CD4-positive, alpha-beta T cell treated with Interleukin-21 for 1 hour (primary cell): Measurements from ENCODE around the gene SNAP25.

Experiments used
- DNase-seq: peaks from one replicate; pipeline ENCODE4 v3.0.0-alpha.2; 2020

Gene SNAP25

DNA sequence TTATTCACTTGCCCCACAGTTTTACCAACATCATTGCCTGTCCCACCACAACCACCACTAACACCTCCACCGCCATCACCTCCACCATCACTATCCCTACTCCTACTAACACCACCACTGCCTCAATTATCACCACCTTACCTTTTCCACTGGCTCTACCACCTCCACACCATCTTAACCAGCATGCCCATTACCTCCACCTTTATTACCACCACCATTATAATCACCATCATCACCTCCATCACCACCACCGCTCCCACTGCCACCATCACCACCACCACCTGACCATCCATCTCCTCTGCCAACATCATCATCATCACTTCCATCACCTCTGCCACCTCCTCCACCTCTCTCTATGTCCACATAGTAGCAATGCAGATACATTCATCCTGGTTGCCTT lies 90.0 kb downstream of the SNAP25 start:
- DNase-seq, result no peak

DNA sequence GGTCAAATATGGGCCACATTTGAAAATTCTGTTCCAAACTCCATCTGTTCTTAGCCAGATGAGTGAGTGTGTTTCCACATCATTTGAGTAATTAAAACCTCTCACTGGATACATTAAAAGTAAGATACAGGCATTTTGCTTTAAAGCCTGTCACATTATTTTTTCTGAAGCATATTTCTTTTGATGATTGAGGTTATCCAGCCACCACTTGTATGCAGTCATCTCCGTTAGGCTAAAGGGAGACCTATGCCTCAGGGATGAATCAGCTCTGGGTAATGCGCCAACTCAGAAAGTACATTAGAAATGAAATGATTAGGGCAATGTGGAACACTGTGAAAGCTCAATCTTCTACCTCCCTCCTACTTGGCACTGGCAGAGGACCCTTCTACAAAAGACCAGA lies 90.7 kb downstream of the SNAP25 start:
- no peak for DNase-seq

DNA sequence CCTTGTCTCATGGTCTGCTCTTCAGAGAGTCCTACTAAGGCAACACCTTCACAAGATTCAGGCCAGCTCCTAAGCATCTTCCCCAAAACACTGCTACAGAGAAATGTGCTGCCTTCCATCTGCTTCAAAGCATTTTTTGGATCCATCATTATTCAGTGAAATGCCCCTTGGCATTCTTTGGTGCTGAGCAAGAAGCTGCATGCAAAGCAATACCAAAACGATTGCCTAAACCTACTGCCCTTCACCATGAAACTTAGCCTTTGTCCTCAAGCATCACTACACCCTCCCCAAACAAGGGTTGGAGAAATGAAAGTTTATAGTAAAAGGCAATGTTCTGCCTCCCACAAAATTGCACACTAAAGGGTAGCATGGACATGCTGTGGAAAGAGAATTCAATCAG lies 93.5 kb downstream of the SNAP25 start:
- no peak for DNase-seq

DNA sequence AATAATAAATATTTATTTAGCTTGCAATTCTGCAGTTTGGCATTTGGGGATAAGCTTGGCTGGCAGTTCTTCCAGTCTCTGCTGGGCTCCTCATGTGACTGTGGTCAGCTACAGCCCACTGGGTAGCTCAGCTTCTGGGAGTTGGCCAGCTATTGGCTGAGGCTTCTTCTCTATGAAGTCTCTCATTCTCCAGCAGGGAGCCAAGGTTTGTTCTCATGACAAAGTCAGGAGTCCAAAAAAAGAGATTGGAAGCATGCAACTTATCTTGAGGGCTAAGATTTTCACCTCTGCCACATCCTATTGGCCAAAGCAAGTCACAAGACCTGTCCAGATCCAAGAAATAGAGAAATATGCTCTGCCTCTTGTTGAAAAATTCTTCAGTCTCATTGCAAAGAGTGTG lies 94.6 kb downstream of the SNAP25 start:
- DNase-seq, result no peak

DNA sequence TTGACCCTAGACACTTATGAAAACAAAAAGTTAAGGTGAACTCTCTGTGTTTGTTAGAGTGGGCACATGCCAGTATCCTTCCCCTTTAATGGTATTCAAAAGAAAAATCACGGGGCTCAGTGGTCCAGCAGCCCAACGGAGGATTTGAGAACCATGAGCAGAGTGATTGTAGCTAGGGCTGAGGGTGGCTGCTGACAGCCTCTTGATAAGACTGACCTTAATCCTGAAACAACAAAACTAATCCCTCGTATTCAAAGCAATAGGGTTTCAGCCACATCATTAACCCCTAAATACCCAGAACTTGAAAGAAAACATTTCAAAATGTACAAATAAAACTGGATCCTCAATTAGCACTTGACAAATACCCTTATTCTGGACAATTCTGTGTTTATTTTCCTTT lies 95.1 kb downstream of the SNAP25 start:
- DNase-seq, result no peak

DNA sequence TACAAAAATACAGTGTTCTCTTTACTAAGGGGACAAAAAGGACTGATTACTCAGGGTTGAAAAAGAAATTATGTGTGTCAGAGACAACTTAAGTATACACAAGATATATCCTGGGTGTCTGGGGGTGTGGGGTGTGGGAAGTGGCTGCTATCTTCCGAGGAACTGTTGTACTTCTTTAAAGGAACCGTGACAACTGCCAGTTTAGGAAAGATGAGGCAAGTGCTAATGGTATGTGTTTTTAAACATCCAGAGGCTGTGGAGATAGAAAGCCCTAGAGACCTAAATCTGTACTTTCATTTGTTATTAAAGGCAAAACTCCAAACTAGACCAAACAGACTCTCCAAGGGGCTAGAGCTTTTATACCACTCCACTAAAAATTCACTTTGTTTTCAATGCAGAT lies 95.6 kb downstream of the SNAP25 start:
- no peak for DNase-seq

DNA sequence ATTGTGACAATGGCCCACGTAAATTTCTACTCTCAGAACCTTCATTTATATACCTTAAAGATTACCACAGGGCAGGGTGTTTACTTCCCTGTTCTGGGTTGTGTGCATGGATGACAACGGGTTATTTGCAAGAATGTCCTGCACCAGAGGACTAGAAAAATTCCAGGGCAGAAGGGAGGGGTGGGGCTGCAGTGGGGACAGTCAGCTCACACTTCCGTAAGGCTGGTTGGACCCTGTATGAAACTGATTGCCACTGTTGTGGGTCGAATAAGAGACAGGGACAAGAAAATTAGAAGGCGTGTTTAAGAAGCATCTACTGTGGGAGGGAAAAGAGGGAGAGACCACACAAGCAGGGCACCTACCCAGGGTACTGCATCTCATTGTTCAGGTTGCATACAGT lies 96.5 kb downstream of the SNAP25 start:
- DNase-seq, result no peak

DNA sequence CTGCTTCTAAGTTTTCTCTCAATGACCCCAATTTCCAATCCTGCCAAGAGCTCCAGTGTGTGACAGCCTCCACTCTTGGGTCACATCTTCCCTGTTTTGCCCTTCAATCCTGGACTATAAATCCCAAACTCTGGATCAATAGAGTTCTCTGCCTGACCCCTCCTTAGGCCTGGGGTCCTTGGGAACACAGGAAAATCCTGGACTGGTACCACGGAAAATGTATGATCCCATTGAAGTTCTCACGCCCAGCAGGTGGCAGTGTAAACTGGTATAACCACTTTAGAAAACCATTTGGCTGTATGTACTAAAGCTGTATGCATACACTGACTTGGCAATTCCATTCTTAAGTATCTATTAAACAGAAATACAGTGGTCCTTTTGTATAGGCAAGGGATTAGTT lies 98.0 kb downstream of the SNAP25 start:
- DNase-seq, result no peak

DNA sequence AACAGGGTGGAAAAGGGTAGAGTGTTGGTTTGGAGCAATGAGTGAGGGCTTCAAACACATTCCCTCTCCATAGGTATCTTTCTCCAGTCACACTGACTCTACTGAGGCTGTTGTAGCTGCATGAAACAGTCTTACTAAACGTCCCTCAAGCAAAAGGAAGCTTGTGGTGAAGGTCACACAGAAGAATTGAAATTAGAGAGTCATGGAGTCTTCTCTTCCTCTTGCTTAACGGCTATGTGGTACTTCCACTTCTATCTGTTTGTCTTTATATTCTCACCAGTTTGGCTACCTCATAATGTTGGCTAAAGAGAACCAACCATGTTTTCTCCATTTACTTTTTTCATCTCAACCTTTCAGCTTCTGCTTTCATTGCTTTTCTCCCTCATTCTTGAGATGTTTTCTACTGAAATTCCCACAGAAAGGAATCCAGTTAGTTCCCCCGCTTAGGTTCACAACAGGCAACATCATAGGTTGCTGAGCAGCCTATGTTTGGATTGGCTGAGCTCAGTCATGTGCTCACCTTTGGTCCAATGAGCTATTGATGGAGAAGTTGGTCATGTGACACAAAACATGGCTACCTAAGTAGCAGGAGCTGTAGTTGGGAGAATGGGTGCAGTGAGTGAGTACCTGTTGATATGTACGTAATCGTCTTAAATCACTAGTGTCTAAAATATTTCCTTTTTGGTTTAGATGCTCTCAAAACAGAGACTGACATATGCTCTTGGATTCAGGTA lies 99.8 kb downstream of the SNAP25 start:
- no peak for DNase-seq

DNA sequence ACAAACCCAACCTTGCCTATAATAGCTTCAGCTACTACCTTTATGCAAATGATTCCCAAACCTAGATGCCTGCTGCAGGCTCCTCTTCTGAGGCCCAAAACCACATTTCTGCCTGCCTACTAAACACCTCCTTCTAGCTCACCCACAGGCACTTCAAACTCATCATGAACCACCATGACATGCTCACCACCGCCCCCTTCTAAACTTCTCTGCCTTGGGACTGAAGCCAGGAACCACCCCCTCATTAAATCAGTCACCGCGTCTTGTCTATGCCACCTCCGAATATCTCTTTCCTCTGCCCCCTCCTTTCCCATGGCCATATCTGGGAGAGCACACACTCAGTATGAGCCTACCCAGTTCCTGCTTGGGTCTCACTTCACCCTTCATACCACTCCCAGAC lies 101.2 kb downstream of the SNAP25 start:
- DNase-seq, result no peak

DNA sequence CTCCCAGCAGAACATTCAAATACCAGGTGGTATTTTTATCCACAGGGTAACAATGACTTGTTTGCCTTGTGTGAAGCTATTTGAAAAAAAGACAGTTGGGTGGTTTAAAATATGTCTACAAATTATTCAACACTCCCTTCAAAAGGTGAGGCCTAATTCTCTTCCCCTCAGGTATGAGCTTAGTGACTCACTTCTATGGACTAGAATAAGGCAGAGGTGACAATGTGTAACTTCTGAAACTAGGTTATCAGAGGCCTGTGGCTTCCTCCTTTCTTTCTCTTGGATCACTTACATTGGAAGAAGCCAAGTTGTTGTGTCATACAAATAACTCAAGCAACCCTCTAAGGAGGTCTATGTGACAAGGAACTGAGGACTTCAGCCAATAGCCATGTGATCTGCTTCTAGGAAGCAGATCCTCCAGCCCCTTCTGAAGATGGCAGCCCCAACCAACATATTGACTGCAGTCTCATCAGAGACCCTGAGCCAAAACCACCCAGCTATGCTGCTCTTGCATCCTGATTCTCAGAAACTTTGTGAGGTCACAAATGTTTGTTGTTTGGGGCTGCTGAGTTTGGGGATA lies 102.6 kb downstream of the SNAP25 start:
- DNase-seq, result no peak

DNA sequence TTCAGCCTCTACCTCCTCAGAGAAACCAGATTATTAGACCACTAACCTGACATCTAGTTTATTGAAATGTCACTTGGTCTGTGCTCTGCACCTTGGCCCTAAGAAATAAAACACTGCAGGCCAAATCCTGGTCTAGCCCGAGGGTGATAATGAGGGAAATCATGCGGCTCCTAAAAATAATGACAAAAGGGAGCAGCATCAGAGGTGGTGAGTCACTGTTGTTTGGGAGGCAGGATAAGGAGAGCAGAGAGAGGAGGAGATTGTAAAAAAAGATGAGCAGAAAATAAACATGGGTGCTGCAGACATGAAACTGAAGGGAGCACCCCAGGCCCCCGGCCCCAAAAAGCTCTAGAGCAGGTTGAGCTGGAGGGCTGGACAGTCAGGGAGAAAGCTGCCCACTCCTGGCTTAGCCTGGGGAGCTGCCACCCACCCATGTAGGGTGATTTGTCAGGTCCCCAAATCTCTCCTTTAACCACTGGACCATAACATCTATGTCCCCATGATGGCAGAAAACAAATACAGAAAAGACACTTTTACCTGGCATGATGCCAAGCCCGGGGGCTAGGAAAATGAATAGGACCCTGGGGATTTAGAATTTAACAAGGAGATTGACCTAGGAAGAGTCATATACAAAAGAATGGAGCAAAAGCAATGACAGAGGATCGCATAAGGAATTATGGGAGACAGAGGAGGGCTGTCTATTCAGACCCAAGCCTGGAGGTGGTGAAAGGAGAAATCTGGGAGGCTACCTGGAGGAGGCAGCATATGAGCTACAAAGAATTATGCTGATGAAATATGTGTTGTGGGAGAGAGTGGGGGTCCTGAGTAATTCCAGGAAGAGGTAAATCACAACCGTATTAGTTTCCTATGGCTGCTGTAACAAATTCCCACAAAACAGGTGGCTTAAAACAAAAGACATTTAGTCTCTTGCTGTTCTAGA lies 103.7 kb downstream of the SNAP25 start:
- no peak for DNase-seq

DNA sequence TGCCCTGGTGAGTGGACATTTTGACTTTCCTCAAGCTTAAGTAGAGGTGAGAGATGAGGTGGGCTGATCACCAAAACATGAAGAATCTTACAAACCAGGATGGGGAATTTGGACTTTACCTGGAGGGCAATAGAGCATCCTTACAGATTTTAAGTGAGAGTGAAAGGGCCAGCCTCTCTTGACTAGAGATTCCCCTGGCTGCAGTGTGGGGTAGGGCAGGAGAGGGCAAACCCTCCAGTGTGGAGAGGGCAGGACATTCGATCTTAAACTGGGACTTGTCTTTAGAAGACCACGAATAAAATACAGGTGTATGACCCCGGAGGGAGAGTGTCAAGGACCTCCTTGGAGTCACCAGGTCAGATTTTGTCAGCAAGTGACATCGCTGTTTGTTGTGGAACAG lies 105.1 kb downstream of the SNAP25 start:
- DNase-seq, result no peak

DNA sequence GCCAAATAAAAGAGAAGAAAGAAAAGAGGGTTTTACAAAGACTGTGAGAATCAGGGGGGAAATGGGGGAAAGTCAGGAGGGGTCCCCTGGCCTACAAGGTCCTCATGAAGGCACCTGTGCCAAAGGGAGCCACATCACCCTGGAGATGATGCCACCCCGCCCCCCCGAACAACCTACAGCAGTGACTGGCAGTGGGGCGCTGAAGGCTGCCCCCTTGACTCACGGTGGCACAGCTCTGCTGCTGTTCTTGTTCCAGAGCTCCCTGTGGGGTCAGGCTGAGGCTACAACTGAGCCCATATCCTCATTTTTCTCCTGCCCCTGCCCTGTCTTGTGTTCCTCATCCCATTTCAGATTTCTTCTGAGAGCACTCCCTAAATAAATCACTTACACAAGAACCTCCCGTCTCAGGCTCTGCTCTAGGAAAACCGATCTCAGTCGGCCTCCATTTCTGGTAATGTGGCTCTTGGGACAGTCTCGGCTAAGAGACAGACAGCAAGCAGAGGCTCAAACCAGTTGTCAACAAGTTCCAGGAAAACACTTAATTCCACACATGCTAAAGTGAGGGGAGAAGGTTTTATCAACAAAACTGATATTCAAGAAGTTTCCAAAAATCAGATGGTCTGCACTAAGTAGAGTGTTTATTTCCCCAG lies 105.7 kb downstream of the SNAP25 start:
- no peak for DNase-seq

DNA sequence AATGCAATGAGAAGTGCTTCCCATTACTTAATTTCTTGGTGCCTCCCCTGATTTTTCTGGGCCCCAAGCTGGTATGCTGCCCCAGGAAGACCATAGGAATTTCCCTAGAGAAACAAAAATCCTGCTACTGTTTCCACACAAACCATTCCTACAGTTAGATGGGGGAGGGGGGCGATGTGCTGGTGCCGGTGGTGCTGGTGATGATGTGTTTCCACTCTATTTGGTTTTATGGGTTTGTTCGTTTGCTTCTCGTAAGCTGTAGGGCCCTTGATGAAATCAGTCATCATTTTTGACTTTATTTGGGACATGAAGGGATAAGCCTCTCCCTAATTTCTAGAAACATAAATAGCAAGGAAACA lies 110.2 kb downstream of the SNAP25 start:
- DNase-seq, result no peak

DNA sequence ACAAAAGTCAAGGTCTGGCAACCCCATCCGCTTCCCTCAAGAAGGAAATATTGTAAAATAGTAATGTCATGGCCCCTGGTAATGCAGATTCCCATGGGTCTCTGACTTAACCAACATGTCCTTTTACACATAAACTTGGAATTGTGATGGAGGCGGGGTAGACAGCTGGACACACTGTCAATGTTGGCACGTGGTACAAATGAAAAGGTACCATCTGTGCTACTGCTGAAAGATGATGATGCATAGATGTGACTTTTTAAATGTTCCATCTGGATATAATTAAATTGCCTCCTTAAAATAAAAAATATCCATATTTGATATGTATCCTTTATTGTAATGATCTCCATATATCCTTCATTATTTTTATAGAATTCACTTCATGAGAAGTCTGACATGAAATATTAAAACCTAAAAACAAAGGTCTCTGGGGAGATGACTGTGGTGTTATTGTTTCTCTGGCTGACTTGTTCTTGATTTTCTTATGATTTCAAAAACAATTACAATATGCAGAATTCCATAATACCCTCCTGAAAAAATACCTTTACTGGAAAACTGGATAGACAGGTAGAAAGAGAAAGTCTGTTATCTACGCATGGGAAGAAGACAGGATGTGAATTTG lies 110.9 kb downstream of the SNAP25 start:
- no peak for DNase-seq

DNA sequence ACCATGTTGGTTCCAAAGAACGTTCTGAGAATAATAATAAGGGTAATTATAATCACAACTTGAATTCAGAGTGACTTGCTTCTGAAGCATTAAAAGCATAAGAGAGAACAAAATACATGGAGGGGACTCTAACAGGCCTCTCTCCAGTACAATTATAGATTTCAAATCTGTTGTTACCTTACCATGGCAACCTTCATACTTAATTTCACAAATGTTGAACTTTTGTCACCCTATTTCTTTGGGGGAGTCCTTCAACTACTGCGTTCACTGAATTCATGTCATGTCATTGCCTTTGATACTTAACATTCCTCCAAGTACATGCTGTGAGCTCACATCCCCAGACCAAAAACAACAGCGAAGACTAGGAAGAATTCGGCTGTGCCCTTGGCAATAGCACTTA lies 111.4 kb downstream of the SNAP25 start:
- DNase-seq, result no peak

DNA sequence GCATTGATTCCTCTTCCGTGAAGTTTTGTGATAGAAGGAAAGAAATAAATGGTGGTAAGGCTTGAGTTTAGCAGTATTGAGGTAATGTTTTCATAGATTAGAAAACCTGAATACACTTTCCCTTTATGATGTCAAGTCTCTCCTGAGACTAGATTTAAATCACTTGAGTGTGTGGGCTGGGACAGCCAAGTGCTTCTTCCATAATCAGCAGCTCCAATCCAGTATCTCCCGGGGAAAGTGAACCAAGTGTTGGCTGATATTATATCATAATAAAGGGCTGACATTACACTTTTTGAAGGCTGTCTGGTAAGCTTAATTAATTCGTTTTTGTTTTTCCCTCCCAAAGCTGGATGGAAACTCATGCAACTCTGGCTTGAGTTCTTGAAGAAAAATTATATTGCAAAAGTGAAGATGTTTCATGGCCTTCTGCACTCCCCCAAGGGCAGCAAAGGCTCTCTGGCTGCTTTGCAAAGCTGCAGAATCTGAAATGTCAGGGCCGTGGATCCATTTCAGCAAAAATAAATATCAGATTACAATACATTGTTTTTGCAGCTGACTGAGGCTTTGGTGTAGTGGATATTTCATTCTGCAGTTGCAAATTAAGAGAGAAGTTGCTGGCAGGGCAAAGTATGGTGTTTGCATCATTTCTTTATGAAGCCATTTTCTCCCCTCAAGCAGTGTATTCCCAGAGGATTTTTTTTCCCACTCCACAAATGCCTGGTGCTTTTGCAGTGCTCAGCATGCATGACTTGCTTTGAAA lies 114.2 kb downstream of the SNAP25 start:
- DNase-seq, result no peak

DNA sequence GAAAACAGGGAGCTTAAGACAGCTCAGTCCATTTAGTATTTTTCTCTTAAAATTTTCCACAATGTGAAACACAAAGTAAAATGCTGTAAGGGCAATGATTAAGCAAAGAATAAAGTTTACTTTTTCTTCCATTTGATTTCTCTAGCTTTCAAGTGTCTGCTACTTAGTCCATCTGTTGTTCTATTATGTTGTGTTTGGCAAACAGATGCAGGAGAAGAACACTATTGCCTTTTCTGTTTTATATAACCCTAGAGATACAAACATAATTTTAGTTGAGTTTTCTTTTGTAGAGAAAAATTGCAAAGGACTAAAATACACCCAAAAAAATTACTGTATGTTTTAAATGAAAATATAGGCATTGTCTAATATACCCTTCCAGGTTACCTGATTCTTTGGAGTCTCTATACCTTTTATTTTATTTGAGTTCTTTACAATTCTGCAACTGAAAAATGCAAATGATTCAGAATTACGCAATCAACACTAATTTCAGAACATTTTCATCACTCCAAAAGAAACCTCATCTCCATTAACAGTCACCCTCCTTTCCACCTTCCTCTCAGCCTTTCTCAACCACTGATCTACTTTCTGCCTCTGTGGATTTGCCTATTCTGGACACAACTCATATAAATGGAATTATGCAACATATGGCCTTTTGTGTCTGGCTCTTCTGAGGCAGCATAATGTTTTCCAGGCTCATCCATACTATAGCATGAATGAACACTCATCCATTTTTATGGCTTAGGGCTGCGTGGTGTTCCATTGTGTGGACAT lies 118.5 kb downstream of the SNAP25 start:
- no peak for DNase-seq

DNA sequence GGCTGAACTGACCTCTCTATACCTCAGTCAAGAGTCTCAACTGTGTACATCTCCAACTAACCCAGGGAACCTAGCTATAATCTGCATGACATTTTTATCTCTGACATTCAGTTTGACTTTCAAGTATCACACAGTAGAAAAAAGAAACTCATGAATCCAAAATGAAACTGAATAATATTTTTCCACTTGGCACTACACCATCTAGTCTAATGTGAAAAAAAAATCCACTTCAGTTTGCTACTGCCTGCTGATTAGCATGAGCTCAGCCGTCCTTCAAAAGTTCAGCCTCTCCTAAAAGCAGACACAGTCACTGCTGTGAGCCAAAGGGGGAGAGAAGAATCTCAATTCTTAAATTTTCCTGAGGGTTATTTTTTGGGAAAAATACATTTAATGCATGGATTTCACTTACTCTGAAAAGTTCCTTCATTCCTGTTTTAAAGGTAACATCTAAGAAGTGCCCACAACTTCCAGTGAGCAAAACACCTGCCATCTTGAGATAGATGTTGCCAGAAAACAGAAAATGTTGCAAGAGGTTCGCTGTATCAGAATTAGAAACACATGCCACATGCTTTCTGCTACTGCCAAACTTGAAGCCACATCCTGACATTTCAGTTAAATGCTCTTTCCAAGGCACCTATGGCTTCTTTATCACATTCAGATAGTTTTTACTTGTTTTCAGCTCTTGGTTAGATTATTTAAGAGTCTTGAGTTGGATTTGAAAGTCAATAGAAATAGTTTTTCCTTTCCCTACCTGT lies 120.0 kb downstream of the SNAP25 start:
- no peak for DNase-seq

DNA sequence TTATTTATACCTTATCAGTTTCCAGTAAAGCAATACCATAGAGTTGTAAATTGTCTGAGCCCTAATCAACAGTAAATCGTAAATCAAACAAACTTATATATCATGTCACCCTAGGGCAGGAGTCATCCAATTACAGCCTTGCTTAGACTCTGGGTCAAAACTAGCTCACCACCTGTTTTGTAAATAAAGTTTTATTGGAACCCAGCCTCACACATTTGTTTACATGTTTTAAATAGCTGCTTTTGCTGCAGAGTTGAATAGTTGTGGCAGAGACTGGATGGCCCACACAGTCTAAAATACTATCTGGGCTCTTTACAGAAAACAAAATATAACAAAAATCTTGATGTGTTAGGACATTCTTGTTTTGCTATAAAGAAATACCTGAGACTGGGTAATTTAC lies 121.0 kb downstream of the SNAP25 start:
- no peak for DNase-seq
